Endometrium (tissue), 2 donors: ENCODE measurements around the gene FBXO39.
"Not testable (repeated sequence)": the region's sequence is repeated elsewhere in the genome, so short reads cannot be mapped to it uniquely, and the experiment has no call there.

Experiments
- FAIRE-seq: peaks from 2 replicates; lab custom pipeline; 2012; peaks lifted over from hg19 to GRCh38; lab: Jason Lieb, UNC
- donor health status: control.
- donor health status: control.

FBXO39 gene

DNA sequence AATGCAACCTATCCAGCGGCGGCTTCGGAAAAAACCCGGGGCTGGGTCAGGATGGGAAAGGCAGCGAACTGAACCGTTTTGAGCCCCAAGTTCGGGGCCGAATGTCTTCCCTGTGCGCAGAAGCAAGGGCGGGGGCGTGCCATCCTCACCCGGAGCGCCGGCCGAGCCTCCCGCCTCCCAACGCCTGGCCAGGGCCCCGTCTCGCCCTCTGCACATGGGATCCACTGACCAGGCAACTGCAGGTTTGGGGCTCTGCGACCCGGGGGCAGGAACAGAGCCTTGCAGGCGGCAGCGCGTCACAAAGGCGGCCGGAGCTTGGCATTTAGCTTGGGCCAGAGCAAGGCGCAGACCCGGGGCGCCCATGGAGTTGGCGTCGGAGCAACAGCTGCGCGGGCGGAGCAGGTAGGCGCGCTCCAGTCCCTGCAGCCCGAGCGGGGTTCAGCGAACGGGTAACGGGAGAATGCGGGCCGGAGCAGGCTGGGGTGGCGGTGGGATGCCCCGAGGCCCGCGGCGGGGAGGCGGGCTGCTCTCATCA is at the start of gene FBXO39:
FBXO39 (plus strand) TSS at position 345 of the 535 bp plus-strand sequence. CDS start 3,654 bp downstream, outside the sequence.
- no peak for FAIRE-seq

GRCh38 chr17:6729531-6729930 is 46.5 kb upstream of the FBXO39 start:
- no peak for FAIRE-seq

DNA sequence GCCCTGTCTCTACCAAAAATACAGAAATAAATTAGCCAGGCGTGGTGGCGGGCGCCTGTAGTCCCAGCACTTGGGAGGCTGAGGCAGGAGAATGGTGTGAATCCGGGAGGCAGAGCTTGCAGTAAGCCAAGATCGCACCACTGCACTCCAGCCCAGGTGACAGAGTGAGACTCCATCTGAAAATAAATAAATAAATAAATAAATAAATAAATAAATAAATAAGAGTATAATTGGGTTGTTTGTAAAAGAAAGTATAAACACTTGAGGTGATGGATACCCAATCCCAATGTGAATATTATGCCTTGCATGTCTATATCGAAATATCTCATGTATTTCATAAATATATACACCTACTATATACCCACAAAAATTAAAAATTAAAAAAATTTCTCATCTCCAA is 29.4 kb upstream of the FBXO39 start:
- FAIRE-seq: not testable (repeated sequence)

DNA sequence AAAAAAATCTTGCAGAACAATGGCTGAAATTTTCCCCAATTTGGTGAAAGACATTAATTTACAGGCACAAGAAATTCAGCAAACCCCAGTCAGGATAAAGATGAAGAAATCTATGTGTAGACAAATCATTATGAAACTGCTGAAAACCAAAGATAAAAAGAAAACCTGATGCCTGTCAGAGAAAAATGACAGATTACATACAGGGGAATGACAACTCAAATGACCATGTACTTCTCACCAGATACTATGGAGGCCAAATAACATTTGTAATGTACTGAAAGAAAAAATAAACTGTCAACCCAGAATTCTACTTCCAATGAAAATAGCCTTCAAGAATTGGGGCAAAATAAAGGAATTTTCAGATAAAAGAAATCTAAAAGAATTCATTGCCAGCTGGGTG is 27.4 kb upstream of the FBXO39 start:
- no peak for FAIRE-seq

- FAIRE-seq: no peak
Measured at GRCh38 chr17:6749519-6749918, 26.5 kb upstream of the FBXO39 start.

DNA sequence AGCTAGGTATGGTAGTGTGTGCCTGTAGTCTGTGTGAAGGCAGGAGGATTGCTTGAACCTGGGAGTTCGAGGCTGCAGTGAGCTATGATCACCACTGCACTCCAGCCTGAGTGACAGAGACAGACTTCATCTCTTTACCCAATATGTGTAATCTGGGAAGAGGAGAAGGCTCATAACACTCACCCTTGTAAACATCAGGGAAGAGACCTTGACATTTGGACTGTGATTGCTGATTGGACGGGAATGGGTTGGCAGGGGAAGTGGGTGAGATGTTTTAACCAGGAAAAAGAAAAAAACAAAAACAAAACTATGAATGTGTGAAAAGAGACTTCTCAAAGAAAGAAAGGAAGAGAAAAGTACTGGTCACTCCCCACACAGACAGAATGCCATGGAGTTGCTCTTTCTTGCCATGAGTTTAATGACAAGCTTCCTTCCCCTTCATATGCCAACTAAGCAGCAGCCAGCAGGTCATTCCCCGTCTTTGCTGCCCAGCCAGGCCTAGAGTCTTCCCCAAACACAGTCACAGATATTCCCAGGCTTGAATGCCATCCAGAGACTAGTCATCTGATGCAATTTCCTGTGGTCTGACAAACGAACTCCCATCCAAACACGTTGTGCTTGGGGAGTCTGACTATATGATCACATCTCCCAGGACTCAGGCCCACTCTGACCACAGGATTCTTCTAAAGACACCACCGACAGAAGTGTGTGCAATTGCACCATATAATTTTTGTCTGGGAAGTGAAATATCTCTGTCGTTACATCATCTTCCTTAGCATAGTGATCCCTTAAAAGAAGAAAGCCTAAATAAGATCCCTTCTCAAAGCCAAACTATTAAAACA is 23.7 kb upstream of the FBXO39 start:
- no peak for FAIRE-seq

- peak; percentile 37 for FAIRE-seq
Measured at GRCh38 chr17:6753006-6753445, 23.0 kb upstream of the FBXO39 start.

DNA sequence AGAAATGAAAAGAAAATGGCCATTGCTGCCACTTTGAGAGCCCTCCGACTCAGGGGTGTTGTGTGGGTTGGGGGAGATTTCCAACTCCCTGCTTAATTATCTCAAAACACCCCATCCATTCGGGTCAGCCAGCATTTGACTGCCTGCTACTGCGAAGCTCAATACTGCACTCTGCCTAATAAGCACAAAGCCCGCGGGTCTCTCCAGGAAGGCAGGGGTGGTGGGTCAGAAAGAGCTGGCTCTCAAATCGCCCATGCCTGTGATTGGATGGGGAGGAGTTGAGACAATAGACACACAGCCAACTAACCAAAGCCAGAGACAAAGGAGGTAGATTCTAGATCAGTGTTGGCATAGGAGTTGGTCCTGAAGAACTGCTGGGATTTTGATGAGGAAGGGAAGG is 22.5 kb upstream of the FBXO39 start:
- no peak for FAIRE-seq

DNA sequence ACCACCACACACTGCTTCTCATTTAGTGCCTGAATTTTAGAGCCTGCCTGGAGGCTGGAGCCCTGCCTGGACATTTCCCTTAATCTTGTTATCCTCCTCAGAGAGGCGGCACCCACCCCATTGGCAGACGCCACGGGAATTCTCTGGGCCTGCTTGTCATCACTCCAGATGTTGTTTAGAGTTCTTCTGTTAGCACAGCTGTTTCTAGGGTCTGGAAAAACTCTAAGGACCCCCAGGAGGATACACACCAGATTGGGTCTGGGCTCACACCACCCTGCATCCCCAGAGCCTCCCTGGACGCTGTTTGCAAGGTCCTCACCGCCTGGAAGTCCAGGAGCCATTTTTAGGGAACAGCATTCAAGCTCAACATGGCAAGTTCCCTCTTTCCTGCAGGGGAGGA is 20.7 kb upstream of the FBXO39 start:
- no peak for FAIRE-seq

DNA sequence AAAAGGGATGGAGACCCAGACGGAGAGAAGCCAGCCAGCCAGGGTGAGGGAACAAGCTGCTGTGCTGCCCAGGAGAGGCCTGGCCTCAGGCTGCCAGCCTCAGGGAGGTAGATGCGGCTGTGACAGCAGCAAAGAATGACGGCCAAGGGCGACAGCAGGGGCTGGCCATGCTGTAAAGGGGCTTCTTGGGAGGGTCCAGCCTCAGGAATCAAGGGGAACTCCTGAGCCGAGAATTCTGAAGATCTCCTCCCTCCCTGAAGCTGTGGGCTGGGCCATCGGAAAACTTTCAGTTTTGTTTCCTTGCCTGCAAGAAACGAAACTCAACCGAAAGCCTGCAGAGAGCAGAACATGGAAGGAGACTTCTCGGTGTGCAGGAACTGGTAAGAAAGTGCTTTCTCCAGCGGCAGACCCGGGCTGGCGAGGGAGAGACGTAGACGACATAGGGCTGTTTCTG is 20.3 kb upstream of the FBXO39 start, which contains the start of gene XAF1:
XAF1 (plus strand) TSS at position 316 of the 454 bp plus-strand sequence; CDS start at position 349, 33 bp downstream.
- no peak for FAIRE-seq

- FAIRE-seq: no peak
Measured at GRCh38 chr17:6756425-6757031, 19.5 kb upstream of the FBXO39 start.

DNA sequence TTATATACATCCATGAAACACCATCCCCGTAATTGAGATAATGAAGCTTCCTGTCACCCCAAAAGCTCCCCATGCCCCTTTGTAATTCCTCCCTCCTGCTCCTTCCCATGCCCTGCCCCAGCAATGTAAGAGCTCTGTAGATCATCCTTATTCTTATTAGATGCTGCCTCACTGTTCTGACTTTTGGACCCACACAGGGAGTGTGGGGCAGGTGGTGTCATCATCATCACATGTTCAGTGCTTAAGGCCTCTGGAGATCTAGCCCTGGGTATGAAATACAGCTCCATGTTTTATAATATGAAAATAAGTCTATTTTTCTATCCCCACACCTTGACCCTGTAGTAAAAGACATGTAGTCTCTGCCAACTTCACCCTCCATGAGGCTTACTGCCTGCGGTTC is 18.3 kb upstream of the FBXO39 start:
- no peak for FAIRE-seq

DNA sequence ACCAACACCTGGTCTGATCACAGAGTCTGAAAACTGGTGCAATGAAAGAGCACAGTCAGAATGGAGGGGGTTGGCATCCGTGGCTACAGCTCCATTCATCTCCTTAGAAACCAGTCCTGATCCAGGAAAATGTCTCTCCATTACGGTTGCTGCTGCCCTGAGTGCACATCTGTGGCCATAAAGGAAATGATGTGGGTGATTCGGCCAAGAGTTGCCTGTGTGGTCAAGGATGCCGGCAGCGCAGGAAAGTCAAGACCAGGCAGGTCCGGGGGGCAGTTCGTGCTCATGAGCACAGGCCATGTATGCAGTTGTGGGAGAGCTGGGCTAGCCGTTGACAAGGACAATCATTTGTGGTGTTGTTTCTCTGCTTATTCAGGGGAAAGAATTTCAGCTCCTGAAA is 14.2 kb upstream of the FBXO39 start:
- FAIRE-seq: no peak

DNA sequence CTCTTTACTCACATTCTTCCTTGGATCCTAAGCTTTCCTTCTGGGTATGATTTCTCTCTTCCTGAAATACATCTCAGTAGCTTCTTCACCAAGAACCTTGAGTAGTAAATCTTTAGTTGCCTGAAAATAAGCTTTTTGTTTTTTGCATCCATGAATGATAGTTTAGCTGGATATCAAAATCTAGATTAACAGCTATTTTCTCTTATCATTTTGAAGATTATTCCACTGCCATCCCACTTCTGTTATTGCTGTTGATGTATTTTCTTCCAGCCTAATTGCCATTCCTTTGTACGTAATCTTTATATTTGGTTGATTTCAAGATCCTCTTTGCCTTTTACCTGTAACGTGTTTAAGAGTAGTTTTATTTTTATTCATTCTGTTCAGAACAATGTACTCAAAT is 7.6 kb upstream of the FBXO39 start:
- FAIRE-seq: no peak

GRCh38 chr17:6772016-6772415 is 4.0 kb upstream of the FBXO39 start:
- FAIRE-seq: no peak

- FAIRE-seq: not testable (repeated sequence)
Measured at GRCh38 chr17:6774906-6775305, 1.1 kb upstream of the FBXO39 start.

GRCh38 chr17:6779411-6779810 is 3.4 kb downstream of the FBXO39 start:
- FAIRE-seq: no peak

DNA sequence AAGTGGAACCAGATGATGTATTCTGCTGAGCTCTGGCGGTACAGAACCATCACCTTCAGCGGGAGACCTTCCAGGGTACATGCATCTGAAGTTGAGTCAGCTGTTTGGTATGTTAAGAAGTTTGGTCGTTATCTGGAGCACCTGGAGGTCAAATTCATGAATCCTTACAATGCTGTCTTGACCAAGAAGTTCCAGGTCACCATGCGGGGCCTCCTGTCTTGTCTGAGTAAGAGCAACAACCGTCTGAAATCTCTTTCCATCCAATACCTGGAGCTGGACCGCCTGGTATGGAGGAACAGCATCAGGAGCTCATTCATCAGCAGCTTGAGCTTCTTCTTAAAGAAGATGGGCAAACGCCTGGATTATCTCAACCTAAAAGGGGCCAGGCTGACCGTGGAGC is 4.0 kb downstream of the FBXO39 start:
- FAIRE-seq: no peak

- no peak for FAIRE-seq
Measured at GRCh38 chr17:6780886-6781285, 4.9 kb downstream of the FBXO39 start.

GRCh38 chr17:6782244-6782643 is 6.2 kb downstream of the FBXO39 start:
- no peak for FAIRE-seq

GRCh38 chr17:6786618-6787017 is 10.6 kb downstream of the FBXO39 start:
- no peak for FAIRE-seq

GRCh38 chr17:6787081-6787693 is 11.2 kb downstream of the FBXO39 start:
- no peak for FAIRE-seq

- no peak for FAIRE-seq
Measured at GRCh38 chr17:6789146-6789545, 13.1 kb downstream of the FBXO39 start.
